COLO668 (cell line): Measurements from ENCODE around the gene ZBTB38.

Experiments used
- DNase-seq: peaks from one replicate; lab custom pipeline; 2025; ENCODE audit not compliant: unreplicated experiment; lab: John Stamatoyannopoulos, UW

The ZBTB38 gene

GRCh38 chr3:141368062-141368924, at the start of gene ZBTB38:
Gene ZBTB38 (plus strand): TSS chr3:141368504. CDS start chr3:141442389, 73,885 bp downstream.
- DNase-seq: peak; percentile 69

DNA sequence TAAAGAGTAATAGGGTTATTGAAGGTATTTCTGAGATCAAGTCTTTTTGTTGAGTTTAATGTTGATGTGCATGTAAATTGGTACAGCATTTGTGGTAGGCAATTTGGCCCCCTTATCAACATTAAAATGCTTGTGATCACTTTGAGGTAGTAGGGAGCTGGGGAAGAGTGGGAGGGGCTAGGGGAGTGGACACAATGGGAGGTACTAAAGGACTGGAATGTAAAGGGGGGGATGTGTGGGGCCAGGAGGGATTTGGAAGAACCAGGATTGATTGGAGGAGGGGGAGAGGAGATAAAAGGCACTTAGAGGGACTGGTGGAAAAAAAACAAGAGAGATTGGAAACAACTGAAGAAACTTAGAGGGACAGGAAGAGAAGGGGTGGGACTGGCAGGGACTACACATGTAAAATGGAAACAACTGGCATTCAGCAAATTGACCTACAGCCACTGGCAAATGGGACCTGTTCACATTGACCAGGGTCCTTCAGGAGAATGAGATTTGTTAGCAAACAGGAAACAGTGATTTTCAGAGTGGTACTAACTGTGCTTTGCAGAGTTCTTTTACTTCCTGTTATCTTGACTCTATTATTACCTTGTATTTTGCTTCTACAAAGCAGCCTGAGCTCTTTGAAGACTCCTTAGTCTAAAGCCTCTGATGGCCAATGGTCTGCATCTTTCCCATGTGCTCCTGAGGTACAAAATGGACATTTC, 47.8 kb upstream of the ZBTB38 start:
- no peak for DNase-seq

DNA sequence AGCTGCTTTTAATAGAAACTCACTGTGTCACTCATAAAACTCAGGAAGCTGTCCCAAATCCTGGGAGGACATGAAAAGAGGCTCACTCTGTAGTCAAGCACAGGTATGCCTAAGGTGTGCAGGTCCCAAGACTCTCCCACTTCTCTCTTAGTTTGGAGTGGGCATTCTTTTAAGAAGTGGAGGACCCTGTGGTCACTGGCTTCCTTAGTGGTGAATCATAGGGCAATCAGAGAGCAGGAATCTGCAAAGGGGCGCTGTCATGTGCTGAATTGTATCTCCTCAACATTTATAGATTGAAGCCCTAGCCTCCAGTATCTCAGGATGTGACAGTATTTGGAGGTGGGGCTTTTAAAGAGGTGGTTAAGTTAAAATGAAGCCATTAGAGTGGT, 47.2 kb upstream of the ZBTB38 start:
- no peak for DNase-seq

- no peak for DNase-seq
Observed at GRCh38 chr3:141323936-141324704, 44.2 kb upstream of the ZBTB38 start.

GRCh38 chr3:141326123-141326522, 42.2 kb upstream of the ZBTB38 start:
- no peak for DNase-seq

- DNase-seq: no peak
Observed at GRCh38 chr3:141326626-141327025, 41.7 kb upstream of the ZBTB38 start.

GRCh38 chr3:141328286-141329166, 39.8 kb upstream of the ZBTB38 start:
- DNase-seq: no peak

DNA sequence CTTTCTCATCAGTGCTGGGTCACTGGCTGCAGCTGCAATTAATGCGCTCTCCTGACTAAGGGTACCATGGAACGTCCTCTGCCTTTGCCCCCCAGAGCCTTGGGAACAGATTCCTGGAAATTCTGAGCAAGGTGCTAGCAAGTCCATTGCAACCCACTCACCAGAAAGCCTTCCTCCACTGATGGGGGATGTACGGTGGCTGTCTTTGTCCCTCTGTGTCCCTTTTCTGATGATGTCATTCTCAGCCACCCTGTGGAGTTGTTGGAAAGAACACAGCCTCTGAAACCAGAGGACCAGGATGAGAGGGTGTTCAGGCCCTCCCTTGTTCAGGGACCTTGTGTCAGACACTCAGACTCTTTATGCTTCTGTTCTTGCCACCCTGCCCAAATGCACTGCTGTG, 38.1 kb upstream of the ZBTB38 start:
- no peak for DNase-seq

GRCh38 chr3:141330718-141331376, 37.5 kb upstream of the ZBTB38 start:
- no peak for DNase-seq

DNA sequence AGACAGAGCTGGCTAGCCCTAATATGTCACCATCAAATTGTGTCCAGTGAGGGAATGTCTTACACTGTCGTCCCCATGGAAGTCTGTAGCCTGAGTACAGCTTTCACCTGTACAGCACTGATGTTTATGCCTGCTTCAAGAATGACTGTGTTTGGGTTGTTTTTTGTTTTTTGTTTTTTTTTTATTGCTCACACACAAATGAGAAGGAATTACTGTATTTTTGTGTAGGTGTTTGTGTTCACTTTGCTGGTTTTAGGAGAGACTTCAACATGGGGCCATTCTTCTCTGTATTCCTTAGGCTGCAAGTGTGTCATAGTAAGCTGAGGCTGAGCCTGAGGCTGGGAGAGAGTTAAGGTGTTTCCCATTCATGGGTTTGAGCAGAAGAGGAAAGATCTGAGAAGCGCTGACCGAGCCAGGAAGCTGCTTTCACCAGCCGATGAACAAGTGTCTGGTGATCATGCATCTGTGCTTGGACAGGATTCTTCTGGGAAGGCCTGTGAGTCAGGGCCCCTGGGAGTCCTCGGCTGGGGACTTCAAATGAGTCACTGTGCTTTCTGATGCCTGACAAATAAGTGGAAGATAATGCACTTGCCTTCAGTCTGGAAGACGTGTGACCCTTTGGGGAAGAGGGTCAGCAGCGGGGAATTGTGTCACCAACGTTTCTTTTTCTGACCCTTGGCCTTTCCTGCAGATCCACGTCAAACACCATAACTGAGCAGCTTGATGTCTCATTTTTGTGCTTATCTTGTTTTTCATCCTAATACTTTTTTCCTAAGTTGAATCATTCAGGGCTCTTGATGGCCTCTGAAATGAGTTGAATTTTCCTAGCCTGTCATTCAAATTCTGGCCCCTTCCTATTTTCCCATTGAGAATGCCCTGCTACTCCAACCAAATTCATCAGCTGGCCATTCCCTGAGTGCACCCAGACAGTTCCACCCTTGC, 36.7 kb upstream of the ZBTB38 start:
- DNase-seq: no peak

- DNase-seq: no peak
Observed at GRCh38 chr3:141332416-141332815, 35.9 kb upstream of the ZBTB38 start.

DNA sequence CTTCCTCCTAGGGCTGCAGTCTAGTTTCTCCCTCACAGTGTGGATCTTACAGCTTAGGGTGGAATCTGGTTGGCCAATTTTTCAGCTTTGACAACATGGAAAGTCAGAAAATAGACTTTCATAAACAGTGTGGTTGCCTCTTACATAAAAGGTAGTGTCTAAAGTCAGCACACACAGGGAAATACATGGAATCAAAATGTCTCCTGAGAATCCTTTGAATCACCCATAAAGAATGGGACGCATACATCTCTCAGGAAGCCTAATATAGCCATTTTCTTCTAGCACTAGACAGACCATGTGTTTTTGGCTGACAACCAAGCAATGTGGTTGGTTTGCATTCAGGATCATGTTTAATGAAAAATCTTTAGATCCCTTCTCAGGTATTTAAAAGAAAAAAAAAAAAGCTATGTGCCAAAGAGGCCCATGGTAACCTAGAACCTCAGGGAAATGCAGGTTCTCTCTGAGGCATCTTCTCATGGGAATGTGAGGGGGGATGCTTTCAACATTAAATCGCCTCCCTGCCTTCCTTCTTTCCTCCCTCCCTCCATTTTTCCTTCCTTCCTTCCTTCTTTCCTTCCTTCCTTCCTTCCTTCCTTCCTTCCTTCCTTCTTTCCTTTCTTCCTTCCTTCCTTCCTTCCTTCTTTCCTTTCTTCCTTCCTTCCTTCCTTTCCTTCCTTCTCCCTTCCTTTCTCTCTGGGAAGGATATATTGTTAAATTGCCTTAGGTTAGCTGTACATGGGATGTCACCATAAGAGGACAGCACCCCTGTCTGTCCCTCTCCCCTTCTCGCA, 34.3 kb upstream of the ZBTB38 start:
- DNase-seq: no peak

- no peak for DNase-seq
Observed at GRCh38 chr3:141334627-141335250, 33.6 kb upstream of the ZBTB38 start.

- no peak for DNase-seq
Observed at GRCh38 chr3:141335531-141336061, 32.7 kb upstream of the ZBTB38 start.

DNA sequence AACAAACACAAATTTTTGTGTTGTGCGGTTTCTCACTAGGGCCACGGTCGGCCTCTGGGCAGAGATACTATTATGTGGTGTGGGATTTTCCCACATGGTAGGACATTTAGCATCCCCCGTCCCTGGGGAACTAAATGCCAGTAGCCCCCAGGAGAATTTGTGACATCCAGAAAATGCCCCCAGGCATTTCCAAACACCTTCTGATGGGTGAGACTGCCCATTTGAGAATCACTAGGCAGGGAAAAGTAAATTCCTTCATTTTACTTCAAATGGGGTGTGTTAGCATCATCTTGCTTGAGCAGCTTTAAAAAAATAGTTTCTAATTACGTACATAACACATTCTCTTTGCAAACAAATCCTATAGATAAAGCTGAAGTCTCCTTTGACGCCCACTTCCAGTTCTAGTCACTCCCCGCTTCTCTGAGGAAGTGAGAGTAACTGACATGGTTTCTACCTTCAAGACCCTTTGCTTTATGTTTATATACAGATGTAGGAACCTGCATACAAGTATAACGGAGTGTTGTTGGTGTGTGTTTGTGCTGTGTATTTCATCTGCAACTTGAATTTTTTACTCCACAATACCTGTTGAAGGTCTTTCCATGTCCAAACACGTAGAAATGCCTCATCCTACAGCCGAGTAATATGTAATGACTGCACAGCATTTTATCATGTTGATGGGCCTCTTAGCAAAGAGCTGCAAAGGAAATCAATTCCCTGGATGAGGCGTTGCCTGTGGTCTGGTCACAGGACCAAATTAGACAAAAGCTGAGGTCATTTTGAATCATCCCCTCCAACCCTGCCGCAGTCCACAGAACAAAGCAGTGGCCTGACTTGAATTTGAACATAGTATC, 31.4 kb upstream of the ZBTB38 start:
- DNase-seq: peak; percentile 12

- no peak for DNase-seq
Observed at GRCh38 chr3:141337523-141337854, 30.8 kb upstream of the ZBTB38 start.

- DNase-seq: no peak
Observed at GRCh38 chr3:141337991-141338390, 30.3 kb upstream of the ZBTB38 start.
